MCF 10A (cell line): ENCODE measurements around the gene ECEL1. TPM values are rescaled to one million over a fixed set of nuclear protein-coding genes. Genes with fewer than 3 reads are reported as not detected.

Experiments
- Bru-seq: library from RNA; stranded (reverse); fragments of 400-500 nt; gene quantifications from one replicate; lab custom pipeline; 2021; lab: Mats Ljungman, UMichigan
- BruChase-seq, 2 experiments: library from RNA; stranded (reverse); fragments of 400-500 nt; gene quantifications; one replicate each; lab custom pipeline; 2021; lab: Mats Ljungman, UMichigan
- BruUV-seq: library from RNA; stranded (reverse); fragments of 400-500 nt; replicated peaks from 2 replicates; lab custom pipeline; 2021; lab: Mats Ljungman, UMichigan
- CTCF ChIA-PET: fragments of 300-600 bp; sonication (Branson Sonifier 250); formaldehyde crosslinking; extraction: SDS; loops from one replicate; lab custom pipeline; 2021; ENCODE audit warnings: antibody characterized with exemption, inconsistent platforms; lab: Yijun Ruan, JAX
- POLR2A ChIA-PET: fragments of 300-600, 350-650 bp; sonication (Branson Sonifier 250); formaldehyde crosslinking; extraction: SDS; loops from one replicate; lab custom pipeline; 2020; ENCODE audit warnings: antibody characterized with exemption, inconsistent platforms; lab: Yijun Ruan, JAX
- DNase-seq: peaks from one replicate; pipeline ENCODE4 v3.0.0-alpha.2; 2018; ENCODE audit not compliant: unreplicated experiment
- H3K27ac Mint-ChIP-seq: one replicate; pipeline ENCODE4 v1.8.0; 2022; ENCODE audit warnings: mild to moderate bottlenecking, low read depth, mixed read lengths; ENCODE audit not compliant: unreplicated experiment
- H3K27me3 Mint-ChIP-seq: one replicate; pipeline ENCODE4 v1.8.0; 2022; ENCODE audit warnings: mixed read lengths; ENCODE audit not compliant: insufficient read depth, unreplicated experiment
- H3K36me3 Mint-ChIP-seq: one replicate; pipeline ENCODE4 v1.8.0; 2022; ENCODE audit warnings: mild to moderate bottlenecking, moderate library complexity, mixed read lengths; ENCODE audit not compliant: insufficient read depth, unreplicated experiment
- H3K4me1 Mint-ChIP-seq: one replicate; pipeline ENCODE4 v1.8.0; 2022; ENCODE audit warnings: mixed read lengths; ENCODE audit not compliant: insufficient read depth, unreplicated experiment
- H3K4me3 Mint-ChIP-seq: one replicate; pipeline ENCODE4 v1.8.0; 2022; ENCODE audit warnings: mild to moderate bottlenecking, moderate library complexity, mixed read lengths; ENCODE audit not compliant: unreplicated experiment
- H3K9me3 Mint-ChIP-seq: one replicate; pipeline ENCODE4 v1.8.0; 2022; ENCODE audit warnings: mixed read lengths; ENCODE audit not compliant: unreplicated experiment
- CTCF ChIP-seq: fragments of 200-600 bp; IDR thresholded peaks from one replicate; pipeline ENCODE4 v1.8.0; 2022; ENCODE audit warnings: antibody characterized with exemption, mild to moderate bottlenecking; ENCODE audit not compliant: unreplicated experiment
- intact Hi-C: fragments of 100-400 bp; cut with micrococcal nuclease; formaldehyde crosslinking; loops from 2 replicates; pipeline ENCODE4 v1.14.1; 2022
- long read RNA-seq: library from polyadenylated mRNA; stranded (forward); transcript quantifications from one replicate; pipeline ENCODE4 v2.0.0, GENCODE V29; 2022
- total RNA-seq: library from RNA; stranded (reverse); gene quantifications from 2 replicates; pipeline ENCODE4 v1.2.3, GENCODE V29; 2022

ECEL1 gene
- total RNA-seq (not detected in 2 replicates), Bru-seq, nascent RNA (not detected), BruChase-seq, experiment 1, labeled RNA remaining after a 6-hour chase (percentile 13 among the genes with signal in this experiment), BruChase-seq, experiment 2, labeled RNA remaining after a 2-hour chase (not detected)
- long read RNA-seq: 0 reads

- Mint-ChIP-seq H3K27me3 (peaks cover 22% of the 10 kb centered on the region), H3K4me1 (peaks cover 2% of the 10 kb centered on the region), H3K27ac (no peak within 1 kb of the TSS), H3K36me3 (no peaks in the 10 kb centered on the region), H3K9me3 (no peaks in the 10 kb centered on the region), H3K4me3 (no peak within 1 kb of the TSS)
- TF ChIP-seq CTCF: no peak
- ChIA-PET CTCF (interaction anchor here (0.6 to 0.7 kb wide), 2 partner anchors 9 to 21 kb away, joined by 3 to 4 read pairs; no protein-coding TSS in a partner anchor), POLR2A (no interaction called here)
- intact Hi-C loops: no loop called here
- DNase-seq: no peak
- no TSS peak for BruUV-seq
Measured at GRCh38 chr2:232487385-232488096, at the start of gene ECEL1. Gene ECEL1, minus strand, starts transcription at chr2:232487834. Its CDS starts 1,181 bp downstream, at chr2:232486653.

- no peak overlapping the region for H3K4me3 Mint-ChIP-seq
- intact Hi-C loops: no loop called here
- peak; percentile 39 for DNase-seq
- H3K9me3 Mint-ChIP-seq: peaks cover 6% of the 10 kb centered on the region
- no peak overlapping the region for H3K27ac Mint-ChIP-seq
- no peaks in the 10 kb centered on the region for H3K4me1 Mint-ChIP-seq
- ChIA-PET CTCF (interaction anchor here (0.7 kb wide), 1 partner anchor 188 kb away, joined by 3 read pairs; no protein-coding TSS in a partner anchor), POLR2A (interaction anchor here (0.6 kb wide), 1 partner anchor 944 kb away, joined by 3 read pairs; the partner anchor contains the start of gene TEX44)
- H3K27me3 Mint-ChIP-seq: no peaks in the 10 kb centered on the region
- no TSS peak for BruUV-seq
- TF ChIP-seq CTCF: no peak
- H3K36me3 Mint-ChIP-seq: peaks cover 4% of the 10 kb centered on the region
Measured at GRCh38 chr2:232537079-232537478, 49.4 kb upstream of the ECEL1 start.

- Mint-ChIP-seq H3K36me3 (no peaks in the 10 kb centered on the region), H3K4me3 (no peak overlapping the region), H3K4me1 (no peaks in the 10 kb centered on the region), H3K27ac (no peak overlapping the region), H3K9me3 (peaks cover 6% of the 10 kb centered on the region), H3K27me3 (no peaks in the 10 kb centered on the region)
- DNase-seq: no peak
- no peak for TF ChIP-seq CTCF
- CTCF ChIA-PET: interaction anchor here (0.8 kb wide), 1 partner anchor 633 kb away, joined by 4 read pairs; no protein-coding TSS in a partner anchor
- BruUV-seq: no TSS peak
- POLR2A ChIA-PET: no interaction called here
- intact Hi-C loops: no loop called here
Measured at GRCh38 chr2:232535761-232536530, 48.3 kb upstream of the ECEL1 start.
